Type B pancreatic cell (in vitro differentiated cells): ENCODE results near the gene PCIF1. TPM values are rescaled to one million over a fixed set of nuclear protein-coding genes. Genes with fewer than 3 reads are reported as not detected.

Experiments used
- DNase-seq: peaks from one replicate; pipeline ENCODE4 v3.0.0; 2021; ENCODE audit warnings: mixed read lengths; ENCODE audit not compliant: unreplicated experiment; ENCODE audit errors: extremely low spot score
- H3K27ac Mint-ChIP-seq: 2 replicates; pipeline ENCODE4 v1.8.0; 2021; ENCODE audit warnings: mild to moderate bottlenecking, mixed read lengths
- H3K27me3 Mint-ChIP-seq: 2 replicates; pipeline ENCODE4 v1.8.0; 2021; ENCODE audit warnings: mixed read lengths
- H3K36me3 Mint-ChIP-seq: 2 replicates; pipeline ENCODE4 v1.8.0; 2021; ENCODE audit warnings: mixed read lengths
- H3K4me1 Mint-ChIP-seq: one replicate; pipeline ENCODE4 v1.8.0; 2021; ENCODE audit warnings: mixed read lengths; ENCODE audit not compliant: unreplicated experiment
- H3K4me3 Mint-ChIP-seq: 2 replicates; pipeline ENCODE4 v1.8.0; 2021; ENCODE audit warnings: mild to moderate bottlenecking, mixed read lengths
- H3K9me3 Mint-ChIP-seq: 2 replicates; pipeline ENCODE4 v1.8.0; 2021; ENCODE audit warnings: mixed read lengths
- total RNA-seq: library from RNA; stranded (reverse); gene quantifications from 2 replicates; pipeline ENCODE4 v1.2.1, GENCODE V29; 2021; ENCODE audit warnings: low replicate concordance
- TF ChIP-seq, protein P1 (sequence below): fragments of 200-600 bp; sonication (generic); conservative IDR thresholded peaks from 2 replicates; pipeline ENCODE4 v1.5.0; 2021; ENCODE audit warnings: antibody characterized with exemption, mild to moderate bottlenecking

PCIF1 gene
- total RNA-seq, 1 donor from 2014 or later: 37.6 TPM

DNA sequence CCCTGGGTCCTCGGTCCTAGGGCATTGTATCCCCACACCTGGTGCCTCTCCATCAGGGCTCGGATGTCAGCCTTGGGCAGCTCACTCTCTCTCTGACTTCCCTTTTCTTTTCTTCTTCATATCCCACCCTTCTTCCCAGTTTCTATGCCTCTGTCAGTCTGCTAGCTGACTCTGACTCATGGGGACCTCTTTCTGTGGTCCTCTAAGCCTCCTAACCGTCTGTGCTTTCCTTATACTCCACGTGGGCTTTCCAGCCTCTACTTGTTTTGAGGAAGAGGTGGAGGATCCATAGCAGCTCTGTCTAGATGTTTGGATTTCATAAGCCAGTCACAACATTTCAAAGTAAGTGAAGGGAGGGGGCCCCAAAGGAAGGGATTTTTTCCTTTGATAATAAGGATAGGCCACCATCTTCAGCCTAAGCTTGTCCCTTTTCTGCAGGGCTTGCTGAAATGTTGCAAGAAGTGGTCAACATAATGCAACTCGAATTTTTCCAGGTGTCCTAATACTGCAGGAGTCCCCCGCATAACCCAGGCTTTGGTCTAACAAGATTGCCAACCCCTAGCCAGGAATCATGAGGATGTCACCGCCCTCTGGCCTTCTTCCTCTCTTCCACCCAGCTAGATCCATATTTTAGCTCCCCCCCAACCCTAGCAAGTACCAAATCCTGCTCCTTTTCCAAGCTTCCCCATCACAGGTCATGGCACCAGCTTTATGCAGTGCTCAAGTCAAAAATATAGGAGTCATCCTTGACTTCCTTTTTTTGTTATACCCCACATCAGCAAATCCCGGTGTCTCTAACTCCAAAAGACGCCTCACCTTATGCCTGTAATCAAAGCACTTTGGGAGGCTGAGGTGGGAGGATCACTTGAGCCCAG, 13.8 kb upstream of the PCIF1 start:
- H3K27ac Mint-ChIP-seq: no peak overlapping the region
- peaks cover 13% of the 10 kb centered on the region for H3K27me3 Mint-ChIP-seq
- no peaks in the 10 kb centered on the region for H3K36me3 Mint-ChIP-seq
- peaks cover 22% of the 10 kb centered on the region for H3K4me1 Mint-ChIP-seq
- H3K4me3 Mint-ChIP-seq: no peak overlapping the region
- TF ChIP-seq, protein P1, sequence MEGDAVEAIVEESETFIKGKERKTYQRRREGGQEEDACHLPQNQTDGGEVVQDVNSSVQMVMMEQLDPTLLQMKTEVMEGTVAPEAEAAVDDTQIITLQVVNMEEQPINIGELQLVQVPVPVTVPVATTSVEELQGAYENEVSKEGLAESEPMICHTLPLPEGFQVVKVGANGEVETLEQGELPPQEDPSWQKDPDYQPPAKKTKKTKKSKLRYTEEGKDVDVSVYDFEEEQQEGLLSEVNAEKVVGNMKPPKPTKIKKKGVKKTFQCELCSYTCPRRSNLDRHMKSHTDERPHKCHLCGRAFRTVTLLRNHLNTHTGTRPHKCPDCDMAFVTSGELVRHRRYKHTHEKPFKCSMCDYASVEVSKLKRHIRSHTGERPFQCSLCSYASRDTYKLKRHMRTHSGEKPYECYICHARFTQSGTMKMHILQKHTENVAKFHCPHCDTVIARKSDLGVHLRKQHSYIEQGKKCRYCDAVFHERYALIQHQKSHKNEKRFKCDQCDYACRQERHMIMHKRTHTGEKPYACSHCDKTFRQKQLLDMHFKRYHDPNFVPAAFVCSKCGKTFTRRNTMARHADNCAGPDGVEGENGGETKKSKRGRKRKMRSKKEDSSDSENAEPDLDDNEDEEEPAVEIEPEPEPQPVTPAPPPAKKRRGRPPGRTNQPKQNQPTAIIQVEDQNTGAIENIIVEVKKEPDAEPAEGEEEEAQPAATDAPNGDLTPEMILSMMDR: no peak
- no peak for DNase-seq
- H3K9me3 Mint-ChIP-seq: no peaks in the 10 kb centered on the region

DNA sequence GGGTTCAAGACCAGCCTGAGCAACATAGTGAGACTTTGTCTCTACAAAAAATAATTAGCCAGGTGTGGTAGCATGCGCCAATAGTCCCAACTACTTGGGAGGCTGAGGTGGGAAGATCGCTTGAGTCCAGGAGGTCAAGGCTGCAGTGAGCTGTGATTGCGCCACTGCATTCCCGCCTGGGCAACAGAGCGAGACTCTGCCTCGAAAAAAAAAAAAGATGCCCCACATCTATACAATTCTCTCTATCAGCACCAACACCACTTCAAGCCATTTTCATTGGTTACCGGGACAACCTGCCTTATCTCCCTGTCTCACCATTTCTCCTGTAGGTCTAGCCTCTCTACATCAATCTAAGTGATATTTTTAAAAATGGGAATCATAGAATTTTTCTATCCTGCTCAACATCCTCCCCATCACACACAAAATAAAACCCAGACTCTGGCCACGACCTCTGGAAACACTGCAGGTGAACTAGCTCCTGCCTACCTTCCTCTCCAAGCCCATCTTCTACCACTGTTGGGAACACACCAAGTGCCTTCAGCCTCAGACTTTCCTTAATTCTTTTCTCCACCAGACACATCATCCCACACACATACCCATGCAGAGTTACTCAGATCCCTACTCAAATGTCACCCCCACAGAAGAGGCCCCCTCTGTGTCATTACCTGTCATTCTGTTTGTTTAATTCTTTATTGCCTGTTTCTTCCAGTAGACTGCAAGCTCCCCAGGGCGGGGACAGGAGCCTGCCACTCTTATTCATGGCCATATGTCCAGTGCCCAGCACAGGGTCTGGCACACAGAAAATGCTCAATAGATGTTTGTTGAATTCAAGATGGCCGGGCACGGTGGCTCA, 12.9 kb upstream of the PCIF1 start:
- TF ChIP-seq, protein P1: no peak
- no peak overlapping the region for H3K27ac Mint-ChIP-seq
- peaks cover 22% of the 10 kb centered on the region for H3K4me1 Mint-ChIP-seq
- H3K4me3 Mint-ChIP-seq: no peak overlapping the region
- DNase-seq: no peak
- peaks cover 13% of the 10 kb centered on the region for H3K27me3 Mint-ChIP-seq
- H3K36me3 Mint-ChIP-seq: no peaks in the 10 kb centered on the region
- no peaks in the 10 kb centered on the region for H3K9me3 Mint-ChIP-seq

DNA sequence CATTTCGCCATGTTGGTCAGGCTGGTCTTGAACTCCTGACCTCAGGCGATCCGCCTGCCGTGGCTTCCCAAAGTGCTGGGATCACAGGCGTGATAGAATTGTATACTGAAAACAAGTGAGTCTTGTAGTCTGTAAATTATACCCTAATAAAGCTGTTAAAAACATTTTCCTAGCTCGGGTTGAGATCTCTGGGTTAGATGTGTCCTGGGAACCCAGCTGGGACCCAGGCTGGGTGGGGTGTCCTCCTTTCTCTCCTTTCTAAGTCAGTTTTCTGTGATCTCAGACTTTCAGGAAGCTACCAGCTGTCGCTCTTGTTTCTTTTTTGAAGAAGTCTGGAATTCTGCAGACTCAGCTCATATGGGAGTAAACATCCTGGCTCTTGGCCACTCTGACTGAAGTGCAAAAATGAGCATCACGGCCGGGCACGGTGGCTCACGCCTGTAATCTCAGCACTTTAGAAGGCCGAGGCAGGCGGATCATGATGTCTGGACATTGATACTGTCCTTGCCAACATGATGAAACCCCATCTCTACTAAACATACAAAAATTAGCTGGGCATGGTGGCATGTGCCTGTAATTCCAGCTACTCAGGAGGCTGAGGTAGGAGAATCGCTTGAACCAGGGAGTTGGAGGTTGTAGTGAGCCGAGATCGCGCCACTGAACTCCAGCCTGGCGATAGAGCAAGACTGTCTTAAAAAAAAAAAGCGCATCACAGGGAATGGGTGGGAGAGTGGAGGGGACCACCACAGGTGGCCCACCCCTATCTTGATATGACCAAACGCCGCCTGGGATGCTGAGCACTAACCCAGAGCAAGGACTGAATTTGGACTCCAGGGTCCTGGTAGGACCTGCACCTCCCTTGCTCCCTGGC, 9.9 kb upstream of the PCIF1 start:
- TF ChIP-seq, protein P1: no peak
- peak overlapping the region; percentile 62 for H3K27ac Mint-ChIP-seq
- peaks cover 10% of the 10 kb centered on the region for H3K27me3 Mint-ChIP-seq
- H3K9me3 Mint-ChIP-seq: no peaks in the 10 kb centered on the region
- peak overlapping the region; percentile 13 for H3K4me3 Mint-ChIP-seq
- no peaks in the 10 kb centered on the region for H3K36me3 Mint-ChIP-seq
- H3K4me1 Mint-ChIP-seq: peaks cover 22% of the 10 kb centered on the region
- DNase-seq: no peak

DNA sequence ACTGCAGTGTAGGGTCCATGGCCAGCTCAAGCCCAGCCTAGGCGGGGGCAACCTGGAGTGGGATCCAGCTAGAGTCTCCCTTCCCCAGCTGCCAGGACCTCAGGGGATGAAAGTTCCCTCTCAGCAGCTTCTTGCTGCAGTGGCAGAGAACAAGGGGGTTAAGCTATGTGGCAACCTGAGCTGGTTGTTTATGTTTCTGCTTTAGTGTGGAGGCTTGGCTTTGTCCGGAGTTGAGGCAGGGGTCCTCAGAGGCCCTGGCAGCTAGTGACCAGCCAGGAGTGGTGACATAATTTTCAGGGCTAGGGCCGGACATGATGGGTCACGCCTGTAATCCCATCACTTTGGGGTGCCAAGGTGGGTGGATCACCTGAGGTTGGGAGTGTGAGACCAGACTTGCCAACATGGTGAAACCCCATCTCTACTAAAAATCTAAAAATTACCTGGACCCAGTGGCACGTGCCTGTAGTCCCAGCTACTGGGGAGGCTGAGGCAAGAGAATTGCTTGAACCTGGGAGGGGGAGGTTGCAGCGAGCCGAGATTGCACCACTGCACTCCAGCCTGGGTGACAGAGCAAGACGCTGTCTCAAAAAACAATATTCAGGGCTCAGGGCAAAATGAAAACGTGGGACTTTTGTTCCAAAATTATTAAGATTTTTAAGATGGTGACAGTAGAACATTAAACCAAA, 8.5 kb upstream of the PCIF1 start:
- Mint-ChIP-seq H3K4me1 (peaks cover 16% of the 10 kb centered on the region), H3K36me3 (no peaks in the 10 kb centered on the region), H3K27me3 (peaks cover 6% of the 10 kb centered on the region), H3K4me3 (no peak overlapping the region), H3K27ac (no peak overlapping the region), H3K9me3 (no peaks in the 10 kb centered on the region)
- TF ChIP-seq, protein P1: no peak
- DNase-seq: no peak

DNA sequence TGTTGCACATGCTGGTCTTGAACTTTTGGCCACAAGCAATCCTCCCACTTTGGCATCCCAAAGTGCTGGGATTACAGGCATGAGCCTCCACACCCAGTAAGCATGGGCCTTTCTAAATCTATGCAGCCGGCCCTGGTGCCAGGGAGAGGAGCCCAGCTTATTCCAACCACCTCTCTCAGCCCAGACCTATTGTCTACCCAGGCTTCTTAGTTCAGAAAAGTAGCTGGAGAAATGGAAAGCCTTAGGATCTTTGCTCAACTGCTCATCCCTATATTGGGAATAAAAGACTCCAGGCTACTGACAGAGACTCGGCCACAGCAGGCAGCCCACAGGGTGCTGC, 7.8 kb upstream of the PCIF1 start:
- Mint-ChIP-seq H3K27ac (no peak overlapping the region), H3K27me3 (peaks cover 2% of the 10 kb centered on the region), H3K36me3 (no peaks in the 10 kb centered on the region), H3K9me3 (no peaks in the 10 kb centered on the region), H3K4me3 (no peak overlapping the region), H3K4me1 (peaks cover 13% of the 10 kb centered on the region)
- TF ChIP-seq, protein P1: no peak
- no peak for DNase-seq
